HepG2 (cell line): ENCODE data around the gene ITGB5. TPM values are rescaled to one million over a fixed set of nuclear protein-coding genes. Genes with fewer than 3 reads are reported as not detected.

Experiments
- GATAD2A ChIP-seq: IDR thresholded peaks from 2 replicates; pipeline ENCODE4 v1.6.1; 2016
- KIAA2018 ChIP-seq: sonication (generic); formaldehyde crosslinking; IDR thresholded peaks from 2 replicates; pipeline ENCODE4 v1.5.0; 2020; ENCODE audit warnings: mild to moderate bottlenecking, missing genetic modification reagents, borderline replicate concordance
- MEF2D ChIP-seq: sonication (generic); formaldehyde crosslinking; IDR thresholded peaks from 2 replicates; pipeline ENCODE4 v1.5.1; 2020; ENCODE audit warnings: mild to moderate bottlenecking, missing genetic modification reagents
- NFATC3 ChIP-seq: sonication (generic); formaldehyde crosslinking; IDR thresholded peaks from 2 replicates; pipeline ENCODE4 v1.5.1; 2020; ENCODE audit warnings: mild to moderate bottlenecking, missing genetic modification reagents
- polyA plus RNA-seq, 8 experiments: library from polyadenylated mRNA; depleted of rRNA in 3 of 8; stranded (reverse) in 7 of 8; unstranded in 1 of 8; fragments of >200 nt; fragmentation: Illumina TruSeq in 4 of 8; extraction: Trizol in 4 of 8; gene quantifications; 2 replicates each; pipeline versions ENCODE4 v1.2.1 to v1.2.3, GENCODE V29; 2011 to 2016; ENCODE audit warnings: low read depth in 4 of 8, missing spikeins in 1 of 8, mixed read lengths in 1 of 8; ENCODE audit not compliant: insufficient read depth in 1 of 8
- total RNA-seq, 5 experiments: library from RNA; depleted of rRNA; stranded (reverse); fragments of >200 nt; fragmentation: Illumina TruSeq; extraction: Trizol; gene quantifications; 2 replicates each; pipeline ENCODE4 v1.2.3, GENCODE V29; 2016; ENCODE audit warnings: low read depth in 1 of 5

The ITGB5 gene
- total and polyA plus RNA-seq, 2 of the 13 experiments (the other 11 are each of a cell fraction or from before 2014, with no cell fraction given), result 74.1 to 343 TPM

GRCh38 chr3:124885466-124886167 is 1.5 kb downstream of the ITGB5 start (continued):
- TF ChIP-seq KIAA2018 (CRISPR knock-in tag), result 0 out of 2 replicates have a peak, but pooled peaks have one; percentile 41
- TF ChIP-seq MEF2D (CRISPR knock-in tag), result 0 out of 2 replicates have a peak, but pooled peaks have one; percentile 47
- TF ChIP-seq GATAD2A (CRISPR knock-in tag), result peak; percentile 9; the same call in 1 of the 2 replicates
- 0 out of 2 replicates have a peak, but pooled peaks have one; percentile 36 for TF ChIP-seq NFATC3 (CRISPR knock-in tag)
